Small intestine (tissue), 7 donors: ENCODE data around the gene DNAJB2. TPM values are rescaled to one million over a fixed set of nuclear protein-coding genes. Genes with fewer than 3 reads are reported as not detected.
A peak's percentile ranks its signal among the peaks of the same experiment; 100 is the strongest.

Experiments
- DNase-seq, 2 donors: peaks; one replicate each; pipeline versions ENCODE4 v3.0.0 to v3.0.0-alpha.2; 2013
- FAIRE-seq: peaks from 2 replicates; lab custom pipeline; 2012; peaks lifted over from hg19 to GRCh38; lab: Jason Lieb, UNC
- H3K27ac ChIP-seq, 3 donors: one replicate each; pipeline ENCODE4 v1.5.1; 2013; ENCODE audit warnings: low read length in 2 of 3, mild to moderate bottlenecking in 2 of 3, control low read depth in 1 of 3, inconsistent platforms in 1 of 3, low read depth in 1 of 3, moderate library complexity in 1 of 3
- H3K27me3 ChIP-seq, 3 donors: one replicate each; pipeline ENCODE4 v1.6.1; 2013; ENCODE audit warnings: low read length in 3 of 3, inconsistent platforms in 1 of 3; ENCODE audit not compliant: control insufficient read depth in 3 of 3, insufficient read depth in 3 of 3
- H3K36me3 ChIP-seq, 3 donors: one replicate each; pipeline ENCODE4 v1.6.1; 2013; ENCODE audit warnings: low read length in 3 of 3, inconsistent platforms in 1 of 3, low read depth in 1 of 3, mild to moderate bottlenecking in 1 of 3, moderate library complexity in 1 of 3; ENCODE audit not compliant: control insufficient read depth in 3 of 3, insufficient read depth in 2 of 3
- H3K4me1 ChIP-seq, 3 donors: one replicate each; pipeline ENCODE4 v1.6.1; 2013; ENCODE audit warnings: low read length in 2 of 3, inconsistent platforms in 1 of 3, low read depth in 1 of 3, mild to moderate bottlenecking in 1 of 3, moderate library complexity in 1 of 3; ENCODE audit not compliant: control insufficient read depth in 3 of 3, insufficient read depth in 2 of 3
- H3K4me3 ChIP-seq, 3 donors: one replicate each; pipeline ENCODE4 v1.5.1; 2013; ENCODE audit warnings: low read length in 3 of 3, control low read depth in 1 of 3, inconsistent platforms in 1 of 3, low read depth in 1 of 3, mild to moderate bottlenecking in 1 of 3, moderate library complexity in 1 of 3
- H3K9me3 ChIP-seq, 2 donors: one replicate each; pipeline ENCODE4 v1.6.1; 2013; ENCODE audit warnings: low read depth in 1 of 2, low read length in 1 of 2; ENCODE audit not compliant: control insufficient read depth in 2 of 2, insufficient read depth in 1 of 2
- WGBS, 3 donors: extraction: QIAGEN DNeasy Blood & Tissue Kit; methylation state at CpG; one replicate each; pipeline ENCODE4 v1.1.7; 2013; 5-methylcytosine and 5-hydroxymethylcytosine counted together
- polyA plus RNA-seq, 4 donors: library from polyadenylated mRNA; stranded (reverse) in 3 of 4; unstranded in 1 of 4; fragments of 200-250 nt in 3 of 4; fragments of 120-200 nt in 1 of 4; gene quantifications; one replicate each; pipeline versions ENCODE4 v1.2.1 to v1.2.3, GENCODE V29; 2013
- donor health status: healthy with polysubstance abuse.
- donor health status: control.
- donor health status: control.
- donor health status: Bipolar disorder and iron deficiency.
- donor health status: healthy.

The DNAJB2 gene
- polyA plus RNA-seq, 4 donors: 43.3 to 65.8 (median 57.7) TPM

GRCh38 chr2:219274361-219274921, 4.7 kb upstream of the DNAJB2 start:
- H3K27ac ChIP-seq: no peak overlapping the region
- H3K4me1 ChIP-seq: peaks cover 0 to 24% (median 6%) of the 10 kb centered on the region in 3 donors
- WGBS, 3 donors: 60 to 81% (median 70%) methylated on average over 6 of the region's 6 CpGs
- FAIRE-seq: no peak
- H3K9me3 ChIP-seq: no peaks in the 10 kb centered on the region
- H3K27me3 ChIP-seq: no peaks in the 10 kb centered on the region
- H3K36me3 ChIP-seq: no peaks in the 10 kb centered on the region
- no peak overlapping the region for H3K4me3 ChIP-seq
- DNase-seq: peak in 1 of 2 donors; percentile 32

- Histone ChIP-seq H3K27ac (peak overlapping the region; percentile 88 to 97 (median 89)), H3K4me1 (peaks cover 0 to 33% (median 6%) of the 10 kb centered on the region in 3 donors), H3K27me3 (no peaks in the 10 kb centered on the region), H3K36me3 (peaks cover 0 to 26% (median 5%) of the 10 kb centered on the region in 3 donors), H3K9me3 (no peaks in the 10 kb centered on the region), H3K4me3 (peak overlapping the region in 1 of 3 donors; percentile 50)
- FAIRE-seq (no peak), DNase-seq (peak; percentile 83 to 90)
- WGBS, 3 donors: 25 to 30% (median 25%) methylated on average over 25 of the region's 25 CpGs
Observed at GRCh38 chr2:219277703-219278654, 1.2 kb upstream of the DNAJB2 start.

GRCh38 chr2:219278655-219279150, 463 bp upstream of the DNAJB2 start:
- no peak for DNase-seq
- peak overlapping the region; percentile 88 to 97 (median 89) for H3K27ac ChIP-seq
- WGBS, 3 donors: 12 to 14% (median 12%) methylated on average over 9 of the region's 9 CpGs
- H3K36me3 ChIP-seq: peaks cover 2 to 33% (median 7%) of the 10 kb centered on the region in 3 donors
- peak overlapping the region in 2 of 3 donors; percentile 28 to 50 for H3K4me3 ChIP-seq
- H3K27me3 ChIP-seq: no peaks in the 10 kb centered on the region
- H3K9me3 ChIP-seq: no peaks in the 10 kb centered on the region
- FAIRE-seq: no peak
- H3K4me1 ChIP-seq: peaks cover 0 to 33% (median 6%) of the 10 kb centered on the region in 3 donors

GRCh38 chr2:219279916-219280516, 850 bp downstream of the DNAJB2 start:
- no peak for FAIRE-seq

GRCh38 chr2:219280651-219281050, 1.5 kb downstream of the DNAJB2 start:
- no peak overlapping the region for H3K4me3 ChIP-seq
- FAIRE-seq: no peak
- no peaks in the 10 kb centered on the region for H3K9me3 ChIP-seq
- 88 to 92% (median 90%) methylated on average over 4 of the region's 4 CpGs for WGBS, 3 donors
- H3K27ac ChIP-seq: peak overlapping the region in 2 of 3 donors; percentile 0 to 89
- peaks cover 0 to 33% (median 6%) of the 10 kb centered on the region in 3 donors for H3K4me1 ChIP-seq
- H3K36me3 ChIP-seq: peaks cover 4 to 53% (median 9%) of the 10 kb centered on the region in 3 donors
- DNase-seq: no peak
- no peaks in the 10 kb centered on the region for H3K27me3 ChIP-seq

More at GRCh38 chr2:219279916-219280516, 850 bp downstream of the DNAJB2 start:
- Histone ChIP-seq H3K27ac (peak overlapping the region; percentile 82 to 97 (median 89)), H3K36me3 (peaks cover 4 to 46% (median 7%) of the 10 kb centered on the region in 3 donors), H3K27me3 (no peaks in the 10 kb centered on the region), H3K4me1 (peaks cover 0 to 33% (median 6%) of the 10 kb centered on the region in 3 donors), H3K9me3 (no peaks in the 10 kb centered on the region), H3K4me3 (peak overlapping the region; percentile 50 to 74 (median 60))
- 37 to 45% (median 45%) methylated on average over 12 of the region's 12 CpGs for WGBS, 3 donors
- no peak for DNase-seq

- WGBS, 3 donors: 77 to 79% (median 78%) methylated on average over 8 of the region's 8 CpGs
- no peak for FAIRE-seq
- peaks cover 6 to 59% (median 9%) of the 10 kb centered on the region in 3 donors for H3K36me3 ChIP-seq
Observed at GRCh38 chr2:219281588-219281987, 2.4 kb downstream of the DNAJB2 start.

GRCh38 chr2:219282375-219282774, 3.2 kb downstream of the DNAJB2 start:
- Histone ChIP-seq H3K27me3 (no peaks in the 10 kb centered on the region), H3K4me3 (no peak overlapping the region), H3K27ac (no peak overlapping the region), H3K36me3 (peaks cover 7 to 63% (median 9%) of the 10 kb centered on the region in 3 donors), H3K4me1 (peaks cover 0 to 33% (median 6%) of the 10 kb centered on the region in 3 donors), H3K9me3 (no peaks in the 10 kb centered on the region)
- FAIRE-seq (no peak), DNase-seq (no peak)
- WGBS, 3 donors: 90 to 91% (median 90%) methylated on average over 5 of the region's 5 CpGs

More at GRCh38 chr2:219281588-219281987, 2.4 kb downstream of the DNAJB2 start:
- Histone ChIP-seq H3K4me3 (no peak overlapping the region), H3K27ac (no peak overlapping the region), H3K4me1 (peaks cover 0 to 33% (median 6%) of the 10 kb centered on the region in 3 donors), H3K9me3 (no peaks in the 10 kb centered on the region), H3K27me3 (no peaks in the 10 kb centered on the region)
- DNase-seq: no peak
